Endothelial cell of umbilical vein (primary cell): ENCODE measurements around the gene RFLNA. TPM values are rescaled to one million over a fixed set of nuclear protein-coding genes. Genes with fewer than 3 reads are reported as not detected.

Experiments used
- BruUV-seq: library from RNA; stranded (reverse); fragments of 400-500 nt; replicated peaks from 2 replicates; lab custom pipeline; 2021; lab: Mats Ljungman, UMichigan
- CTCF ChIA-PET: fragments of 300-600, 350-600 bp; sonication (Branson Sonifier 250); formaldehyde crosslinking; loops from one replicate; lab custom pipeline; 2021; ENCODE audit warnings: antibody characterized with exemption, inconsistent platforms; lab: Charles Lee
- POLR2A ChIA-PET: fragments of 300-600, 350-600 bp; sonication (Branson Sonifier 250); formaldehyde crosslinking; loops from one replicate; lab custom pipeline; 2021; ENCODE audit warnings: antibody characterized with exemption, inconsistent platforms; lab: Charles Lee
- DNase-seq: peaks from one replicate; pipeline ENCODE4 v3.0.0-alpha.2; 2011; ENCODE audit warnings: low read depth, low spot score
- FAIRE-seq: peaks from 2 replicates; lab custom pipeline; 2011; peaks lifted over from hg19 to GRCh38; lab: Jason Lieb, UNC
- H2AFZ ChIP-seq: 2 replicates; pipeline ENCODE4 v1.6.0; 2012; ENCODE audit warnings: low read depth, low read length, control low read depth, inconsistent platforms
- H3K27ac ChIP-seq: 2 replicates; pipeline ENCODE4 v1.5.1; 2011; ENCODE audit warnings: low read depth, mild to moderate bottlenecking, control low read depth, low read length, moderate library complexity; ENCODE audit not compliant: insufficient read depth
- H3K27me3 ChIP-seq, 2 experiments: 2 replicates each; pipeline versions ENCODE4 v1.6.0 to v1.6.1; 2011; ENCODE audit warnings: low read length in 2 of 2, mixed read lengths in 1 of 2; ENCODE audit not compliant: control insufficient read depth in 2 of 2, insufficient read depth in 2 of 2
- H3K36me3 ChIP-seq, 2 experiments: 2 replicates in 1 of 2; 3 replicates in 1 of 2; pipeline ENCODE4 v1.5.1; 2011; ENCODE audit warnings: low read length in 2 of 2, mild to moderate bottlenecking in 1 of 2, moderate library complexity in 1 of 2; ENCODE audit not compliant: control insufficient read depth in 2 of 2, insufficient read depth in 2 of 2; ENCODE audit errors: extremely low read depth in 1 of 2
- H3K4me1 ChIP-seq: 3 replicates; pipeline ENCODE4 v1.5.1; 2011; ENCODE audit warnings: mild to moderate bottlenecking, low read length; ENCODE audit not compliant: control insufficient read depth, insufficient read depth; ENCODE audit errors: extremely low read depth
- H3K4me2 ChIP-seq: 2 replicates; pipeline ENCODE4 v1.6.1; 2011; ENCODE audit warnings: low read length, control low read depth, mixed read lengths; ENCODE audit not compliant: insufficient read depth
- H3K4me3 ChIP-seq, 3 experiments: fragments of 200-600 bp in 1 of 3; sonication (generic), shearing (Covaris generic) in 1 of 3; replicated peaks in 1 of 3; 2 replicates each; pipeline ENCODE4 v1.5.1; 2011 to 2016; ENCODE audit warnings: control low read depth in 3 of 3, low read length in 3 of 3, mild to moderate bottlenecking in 2 of 3, inconsistent platforms in 1 of 3, low read depth in 1 of 3, moderate library complexity in 1 of 3; ENCODE audit not compliant: insufficient read depth in 1 of 3
- H3K79me2 ChIP-seq: 2 replicates; pipeline ENCODE4 v1.6.0; 2012; ENCODE audit warnings: low read length, inconsistent platforms; ENCODE audit not compliant: control insufficient read depth, insufficient read depth
- H3K9ac ChIP-seq: replicated peaks from 2 replicates; pipeline ENCODE3; 2011; ENCODE audit warnings: low read length, control low read depth; ENCODE audit not compliant: insufficient read depth; ENCODE audit errors: extremely low read depth
- H3K9me1 ChIP-seq: replicated peaks from 3 replicates; pipeline ENCODE4 v1.6.0; 2011; ENCODE audit warnings: mild to moderate bottlenecking, low read length; ENCODE audit not compliant: control insufficient read depth, insufficient read depth; ENCODE audit errors: extremely low read depth
- H3K9me3 ChIP-seq: replicated peaks from 2 replicates; pipeline ENCODE4 v1.5.1; 2012; ENCODE audit warnings: low read length, inconsistent platforms; ENCODE audit not compliant: control insufficient read depth, insufficient read depth
- H4K20me1 ChIP-seq: replicated peaks from 2 replicates; pipeline ENCODE3; 2011; ENCODE audit warnings: mild to moderate bottlenecking, low read length; ENCODE audit not compliant: control insufficient read depth, insufficient read depth; ENCODE audit errors: extremely low read depth
- CTCF ChIP-seq, 2 donors: IDR thresholded peaks; 1 replicate in 1 of 2; 2 replicates in 1 of 2; pipeline ENCODE4 v1.5.1; 2011; ENCODE audit warnings: low read length in 2 of 2, mild to moderate bottlenecking in 2 of 2, moderate library complexity in 2 of 2, control low read depth in 1 of 2, inconsistent platforms in 1 of 2, low read depth in 1 of 2; ENCODE audit not compliant: insufficient read depth in 1 of 2; ENCODE audit errors: extremely low read depth in 1 of 2
- EZH2 ChIP-seq: IDR thresholded peaks from 2 replicates; pipeline ENCODE4 v1.6.1; 2012; ENCODE audit warnings: borderline replicate concordance, low read depth, mild to moderate bottlenecking, moderate library complexity, low read length, inconsistent platforms; ENCODE audit not compliant: severe bottlenecking
- FOS ChIP-seq: IDR thresholded peaks from 2 replicates; pipeline ENCODE4 v1.6.1; 2011; ENCODE audit warnings: mild to moderate bottlenecking, low read length, moderate library complexity, borderline replicate concordance; ENCODE audit not compliant: insufficient read depth
- GATA2 ChIP-seq: IDR thresholded peaks from 2 replicates; pipeline ENCODE4 v1.7.0; 2011; ENCODE audit warnings: low read depth, mild to moderate bottlenecking, moderate library complexity, mixed read lengths, low read length; ENCODE audit not compliant: insufficient read length, insufficient read depth
- JUN ChIP-seq: IDR thresholded peaks from 2 replicates; pipeline ENCODE4 v1.6.1; 2011; ENCODE audit warnings: borderline replicate concordance, low read depth; ENCODE audit not compliant: insufficient read length, insufficient read depth
- MAX ChIP-seq: IDR thresholded peaks from 2 replicates; pipeline ENCODE4 v1.6.1; 2011; ENCODE audit not compliant: insufficient read depth, insufficient read length
- MYC ChIP-seq: IDR thresholded peaks from one replicate; pipeline ENCODE4 v1.6.1; 2011; ENCODE audit warnings: mild to moderate bottlenecking, low read depth, low read length
- POLR2A ChIP-seq: IDR thresholded peaks from 2 replicates; pipeline ENCODE4 v1.6.1; 2012; ENCODE audit warnings: low read depth, mild to moderate bottlenecking, control low read depth, low read length
- POLR2AphosphoS5 ChIP-seq: IDR thresholded peaks from 2 replicates; pipeline ENCODE4 v1.6.1; 2012; ENCODE audit warnings: low read depth, mild to moderate bottlenecking, control low read depth, low read length, moderate library complexity; ENCODE audit not compliant: insufficient read depth
- dilution Hi-C: fragments of 300-500 bp; cut with MboI; formaldehyde crosslinking; loops from one replicate; pipeline ENCODE4 v1.15.0; 2019; ENCODE audit warnings: low sequenced_read_pairs; ENCODE audit not compliant: extremely low pct_ligation_motif_present
- intact Hi-C: fragments of 100-400 bp; cut with micrococcal nuclease; formaldehyde crosslinking; loops from one replicate; pipeline ENCODE4 v1.10.0; 2022
- polyA plus RNA-seq, 4 experiments: library from polyadenylated mRNA; depleted of rRNA in 3 of 4; stranded (reverse) in 3 of 4; unstranded in 1 of 4; fragments of >200 nt; gene quantifications; 2 replicates each; pipeline versions ENCODE4 v1.2.1 to v1.2.3, GENCODE V29; 2011 to 2012; ENCODE audit warnings: missing spikeins in 1 of 4
- total RNA-seq: library from RNA; stranded (reverse); gene quantifications from 2 replicates; pipeline ENCODE4 v1.2.3, GENCODE V29; 2021

RFLNA gene
- total and polyA plus RNA-seq, 2 donors (not counting 3 experiments of a cell fraction or from before 2014, with no cell fraction given), result 19.7 to 24.5 TPM

- Histone ChIP-seq H3K4me1 (no peaks in the 10 kb centered on the region), H3K9me3 (no peaks in the 10 kb centered on the region), H4K20me1 (no peaks in the 10 kb centered on the region), H3K79me2 (no peaks in the 10 kb centered on the region), H3K9me1 (no peaks in the 10 kb centered on the region), H3K4me2 (no peak overlapping the region), H3K4me3 (no peak overlapping the region), H3K36me3 (peaks cover 18 to 43% of the 10 kb centered on the region in 2 experiments), H3K9ac (no peak overlapping the region), H3K27ac (no peak overlapping the region), H2AFZ (no peak overlapping the region), H3K27me3 (no peaks in the 10 kb centered on the region)
- FAIRE-seq, result no peak
- intact Hi-C loops (no loop called here), dilution Hi-C loops (no loop called here)
- ChIA-PET POLR2A (no interaction called here), CTCF (interaction anchor here (1.0 kb wide), 1 partner anchor 299 kb away, joined by 3 read pairs; no protein-coding TSS in a partner anchor)
- BruUV-seq, result no TSS peak
- DNase-seq, result no peak
- TF ChIP-seq MYC (no peak), POLR2A (no peak), POLR2AphosphoS5 (no peak)
These were observed 40.7 kb downstream of the RFLNA start for GRCh38 chr12:124335426-124336183.

- CTCF ChIA-PET, result interaction anchor here (1.0 kb wide), 1 partner anchor 300 kb away, joined by 3 read pairs; no protein-coding TSS in a partner anchor
- intact Hi-C loops, result no loop called here
These were observed 41.2 kb downstream of the RFLNA start for GRCh38 chr12:124336184-124336437.

More at GRCh38 chr12:124336184-124336437, 41.2 kb downstream of the RFLNA start:
- Histone ChIP-seq H3K27ac (no peak overlapping the region), H3K4me2 (no peak overlapping the region), H3K9me1 (no peaks in the 10 kb centered on the region), H4K20me1 (no peaks in the 10 kb centered on the region), H3K9me3 (no peaks in the 10 kb centered on the region), H2AFZ (no peak overlapping the region), H3K36me3 (peaks cover 18 to 43% of the 10 kb centered on the region in 2 experiments), H3K79me2 (no peaks in the 10 kb centered on the region), H3K27me3 (no peaks in the 10 kb centered on the region), H3K4me3 (no peak overlapping the region), H3K4me1 (no peaks in the 10 kb centered on the region), H3K9ac (no peak overlapping the region)
- POLR2A ChIA-PET, result no interaction called here
- dilution Hi-C loops, result no loop called here
- no peak for FAIRE-seq
- DNase-seq, result no peak
- no peak for TF ChIP-seq MYC
- no peak for TF ChIP-seq MAX
- no peak for TF ChIP-seq JUN
- TF ChIP-seq CTCF (IDR thresholded peaks at IDR 0.05; ENCODE audit: extremely low read depth in 1 of 2, insufficient read depth in 1 of 2, low read depth in 1 of 2, low read length in 2 of 2), result no peak
- TF ChIP-seq GATA2, result no peak
- TF ChIP-seq POLR2A, result no peak
- TF ChIP-seq FOS, result no peak
- TF ChIP-seq EZH2, result no peak
- TF ChIP-seq POLR2AphosphoS5, result no peak
- BruUV-seq, result no TSS peak
